NCI-H82 treated with DMSO at 0.1 percent for 48 hours (cell line): ENCODE results near the gene RARA.
A peak's percentile ranks its signal among the peaks of the same experiment; 100 is the strongest.

ENCODE experiments used
- DNase-seq: peaks from one replicate; lab custom pipeline; 2025; ENCODE audit not compliant: unreplicated experiment; lab: John Stamatoyannopoulos, UW

Gene RARA

DNA sequence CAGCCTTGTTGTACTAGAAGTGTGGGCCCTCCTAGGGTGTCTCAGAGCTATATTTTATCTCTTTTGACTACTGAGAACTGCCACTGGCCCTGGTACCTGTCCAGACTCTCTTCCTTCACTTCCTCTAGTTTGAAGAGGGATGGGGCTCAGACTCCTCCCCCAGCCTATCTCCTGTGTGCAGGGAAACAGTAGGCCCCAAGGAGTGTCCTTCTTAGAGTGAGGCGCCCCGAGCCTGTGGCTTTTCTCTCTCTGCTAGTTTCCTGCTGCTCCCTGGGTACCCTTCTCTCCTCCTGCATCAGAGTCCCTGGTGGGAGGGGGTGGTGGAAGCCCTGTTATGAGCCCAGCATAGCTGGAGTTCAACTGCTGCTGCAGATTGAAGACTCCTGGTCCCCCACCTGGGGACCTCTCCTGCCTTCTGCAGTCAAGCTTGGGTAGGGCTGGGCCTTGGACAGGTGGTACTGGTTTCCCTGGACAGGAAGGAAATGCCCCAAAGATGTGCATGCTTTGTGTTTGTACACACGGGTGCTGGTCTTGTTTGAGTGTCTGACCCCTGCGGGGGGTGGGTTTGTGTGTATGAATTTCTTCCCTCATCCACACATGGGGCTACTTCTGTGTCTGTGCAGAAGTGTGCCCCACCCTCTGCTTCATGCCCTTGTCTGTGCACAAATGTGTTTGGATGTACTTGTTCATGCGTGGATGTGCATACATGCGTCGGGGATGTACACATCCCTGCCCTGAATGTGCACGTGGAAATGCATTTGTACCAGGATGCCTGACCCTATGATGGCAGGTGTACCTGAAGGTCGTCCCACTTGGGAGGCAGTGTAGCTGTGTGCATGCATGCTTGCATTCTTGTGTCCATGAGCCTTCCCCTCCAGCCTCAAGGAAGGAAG lies 6.9 kb downstream of the RARA start:
- no peak for DNase-seq

DNA sequence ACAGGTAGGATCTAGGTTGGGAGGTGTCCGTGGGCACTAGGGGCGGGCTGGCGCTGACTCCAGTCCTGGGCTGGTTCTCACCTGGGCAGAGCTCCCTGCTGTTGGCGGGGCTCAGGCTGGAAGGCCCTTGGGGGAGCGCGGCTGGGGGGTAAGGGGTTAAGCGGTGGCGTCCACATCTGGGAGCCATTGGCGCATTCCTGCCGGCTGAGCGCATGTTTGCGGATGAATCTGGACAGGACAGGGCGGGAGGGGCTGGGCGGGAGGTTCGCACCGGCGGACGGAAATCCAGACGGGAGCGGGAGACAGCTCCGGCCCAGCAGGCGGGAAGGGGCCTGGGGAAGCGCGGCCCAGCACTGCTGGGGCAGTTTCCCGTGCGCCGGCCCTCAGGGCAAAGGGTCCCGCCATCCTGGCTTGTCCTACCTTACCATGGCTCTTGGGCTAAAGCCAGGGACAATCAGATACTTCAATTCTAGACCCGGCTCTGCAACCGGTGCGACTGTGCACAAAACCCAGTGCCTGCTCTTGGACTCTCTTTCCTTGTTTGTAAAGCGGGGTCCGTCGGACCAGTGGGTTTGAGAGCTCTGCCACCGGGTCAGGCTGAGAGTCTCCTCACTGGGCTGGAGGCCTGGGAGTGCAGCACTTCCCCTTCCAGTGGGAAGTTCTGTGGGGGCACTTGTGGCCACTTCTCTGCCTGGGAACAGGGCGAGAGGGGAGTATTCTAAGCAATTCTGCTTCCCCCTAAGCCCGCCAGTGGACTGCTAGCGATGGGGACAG lies 7.8 kb downstream of the RARA start:
- DNase-seq: no peak

DNA sequence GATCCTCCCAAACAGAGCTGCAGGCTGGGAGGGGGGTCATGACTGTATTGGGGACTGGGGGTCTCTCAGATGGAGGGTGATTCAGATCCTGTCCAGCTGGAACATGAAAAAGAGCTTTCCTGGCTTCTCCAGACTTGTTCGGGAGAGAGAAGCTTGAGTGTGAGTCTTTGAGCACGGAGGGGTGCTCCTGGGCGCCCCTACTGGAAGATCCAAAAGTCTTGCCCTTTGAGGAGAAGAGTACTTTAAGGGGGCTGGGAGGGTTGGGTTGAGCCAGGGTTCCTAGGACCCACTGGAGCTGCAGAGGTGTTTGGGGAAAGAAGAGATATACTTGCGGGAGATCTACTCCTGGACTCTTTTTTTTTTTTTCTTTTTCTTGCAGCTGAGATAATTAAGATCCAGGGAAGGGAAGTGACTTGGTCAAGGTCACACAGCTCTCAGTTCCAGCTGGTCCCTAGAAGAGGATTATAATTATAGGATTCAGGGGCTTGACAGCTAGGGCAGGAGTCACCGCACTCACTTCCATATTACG lies 8.4 kb downstream of the RARA start:
- DNase-seq: peak; percentile 84

DNA sequence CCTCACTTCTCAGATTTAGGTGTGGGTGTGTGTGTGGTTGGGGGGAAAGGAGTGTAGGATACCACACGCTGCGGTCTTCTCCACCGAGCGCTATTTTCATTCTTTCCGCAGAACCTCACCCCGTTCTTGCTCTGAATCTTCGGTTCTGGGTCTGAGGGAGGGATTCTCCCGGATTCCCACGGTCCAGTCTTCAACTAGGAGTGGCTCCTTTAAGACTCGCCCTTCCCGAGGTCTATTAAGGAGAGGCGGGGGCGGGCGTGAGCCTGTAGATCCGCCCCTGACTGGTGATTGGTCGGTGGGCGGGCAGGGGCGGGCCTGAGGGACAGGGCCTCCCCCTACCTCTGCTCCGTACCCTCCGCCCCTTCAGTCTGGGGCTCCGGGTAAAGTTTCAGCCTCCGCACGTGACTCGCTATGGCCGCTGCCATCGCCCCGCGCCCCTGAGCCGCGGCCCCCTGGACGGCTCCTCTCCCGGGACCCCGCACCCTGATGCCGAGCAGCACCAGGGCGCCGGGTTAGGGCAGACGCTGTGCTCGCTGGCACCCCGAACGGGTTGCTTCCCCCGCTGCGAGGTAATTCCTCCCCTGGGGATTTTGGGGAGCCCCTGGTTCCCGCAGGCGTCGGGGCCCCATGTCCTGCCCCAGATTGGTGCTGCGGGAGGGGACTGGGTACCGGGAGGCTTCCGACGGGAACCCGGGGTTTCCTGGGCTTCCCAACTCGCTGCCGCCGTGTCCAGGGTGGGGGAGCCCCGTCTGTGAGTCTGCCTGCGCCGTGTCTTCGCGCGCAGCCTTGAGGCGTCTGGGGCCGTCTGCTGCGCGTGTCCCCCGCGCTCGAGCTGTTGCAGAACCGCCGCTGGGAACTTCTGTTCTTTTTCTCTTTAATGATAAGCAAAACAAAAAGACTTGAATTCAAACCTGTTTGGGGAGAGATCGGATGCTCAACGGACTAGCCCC lies 9.2 kb downstream of the RARA start:
- peak; percentile 92 for DNase-seq

DNA sequence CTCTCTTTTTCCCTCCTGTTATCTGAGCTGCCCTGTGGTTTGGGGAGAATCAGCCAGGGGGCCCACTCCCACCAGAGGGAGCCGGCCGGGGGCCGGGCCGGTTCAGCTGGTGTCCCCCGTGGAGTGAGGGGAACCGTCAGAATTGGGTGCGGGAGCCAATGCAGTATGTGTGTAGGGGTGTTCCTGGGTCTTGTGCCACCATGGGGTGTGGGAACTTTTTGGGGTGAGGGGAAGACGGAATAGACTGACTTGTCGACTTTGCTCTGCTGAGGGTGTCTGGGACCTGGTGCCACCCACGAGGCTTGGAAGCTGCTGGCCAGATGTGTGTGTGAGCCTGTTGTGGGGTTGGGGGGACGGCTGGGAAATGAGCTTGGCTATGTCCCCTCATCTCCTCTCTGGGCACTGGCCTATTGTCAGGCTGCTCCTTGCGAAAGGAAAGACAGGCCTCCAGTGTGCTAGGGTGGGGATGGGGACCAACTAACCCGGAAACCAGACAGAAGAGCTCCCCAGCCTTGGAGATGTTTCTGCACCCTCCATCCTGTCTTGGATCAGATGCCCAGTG lies 9.9 kb downstream of the RARA start:
- no peak for DNase-seq

DNA sequence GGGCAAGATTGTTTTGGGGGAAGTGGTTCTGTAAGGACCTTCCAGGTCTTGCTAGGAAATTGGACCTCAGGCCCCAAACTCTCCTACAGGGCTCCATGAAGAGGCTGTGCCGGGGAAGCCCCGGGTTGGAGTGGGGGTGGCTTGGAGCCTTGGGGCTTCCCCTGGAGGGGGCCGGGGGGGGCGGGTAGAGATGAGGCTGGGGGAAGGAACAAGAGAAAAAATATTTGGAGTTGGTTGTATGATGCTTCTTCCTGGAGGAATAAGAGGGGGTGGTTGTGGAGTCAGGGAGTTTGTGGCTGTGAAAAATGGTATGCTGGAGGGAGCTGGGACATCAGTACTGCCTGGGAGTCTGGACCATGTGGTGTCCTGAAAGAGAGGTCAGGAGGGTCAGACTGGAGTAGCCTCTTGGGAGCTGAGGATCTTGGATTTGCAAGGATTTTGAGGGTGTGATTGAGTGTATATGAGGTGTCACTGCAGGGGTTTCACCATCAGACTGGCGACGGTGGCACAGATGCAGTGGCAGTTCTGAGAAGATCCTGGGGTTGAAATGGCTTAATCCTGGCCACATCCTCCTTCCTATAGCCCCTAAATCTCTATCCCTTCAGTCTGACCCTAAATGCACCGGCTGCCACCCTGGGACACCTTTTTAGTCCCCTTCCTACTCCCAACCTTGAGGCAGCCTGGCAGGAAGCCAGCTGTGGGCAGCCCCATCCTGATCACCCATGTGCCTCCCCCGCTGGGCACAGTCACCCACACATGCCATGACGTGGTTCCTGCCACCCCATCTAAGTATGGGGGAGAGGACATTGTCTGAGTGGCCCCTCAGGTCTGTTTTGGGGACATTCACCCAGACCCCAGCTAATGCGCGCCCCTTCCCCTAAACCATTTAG lies 10.9 kb downstream of the RARA start:
- DNase-seq: no peak

DNA sequence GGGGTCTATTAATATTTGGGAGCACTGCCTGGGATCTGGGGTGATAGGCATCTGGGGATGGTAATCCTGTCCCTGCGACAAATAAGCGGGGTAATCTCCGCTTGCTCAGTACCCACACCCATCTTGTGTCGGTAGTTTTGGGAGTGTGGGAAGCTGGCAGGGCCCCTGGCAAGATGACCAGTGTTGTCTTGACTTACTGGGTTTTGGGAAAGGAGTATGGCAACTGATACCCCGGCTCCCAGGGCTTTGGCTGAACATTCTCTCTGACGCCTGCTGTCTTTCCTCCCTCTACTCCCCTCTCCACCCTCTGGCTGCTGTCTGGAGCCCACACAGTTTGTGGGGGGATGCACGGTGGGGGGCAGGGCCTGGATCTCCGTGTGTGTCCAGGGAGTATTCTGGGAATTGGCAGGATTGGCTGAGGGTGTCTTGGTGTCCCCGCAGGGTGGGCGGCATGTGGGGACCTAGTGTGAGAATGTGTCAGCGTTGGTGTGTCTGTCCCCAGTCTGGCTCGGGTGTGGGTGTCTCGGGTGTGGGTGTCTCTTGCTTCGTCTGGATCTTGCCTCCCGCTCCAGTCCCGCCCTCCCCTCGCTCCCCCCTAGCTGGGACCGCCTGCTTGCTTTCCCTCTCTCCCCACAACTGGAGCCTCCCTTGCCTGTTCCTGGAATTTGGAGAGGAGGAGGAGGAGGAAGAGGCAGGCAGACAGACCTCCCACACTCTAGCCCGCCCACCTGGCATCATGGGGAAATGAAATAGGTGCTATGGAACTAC lies 12.0 kb downstream of the RARA start:
- no peak for DNase-seq

DNA sequence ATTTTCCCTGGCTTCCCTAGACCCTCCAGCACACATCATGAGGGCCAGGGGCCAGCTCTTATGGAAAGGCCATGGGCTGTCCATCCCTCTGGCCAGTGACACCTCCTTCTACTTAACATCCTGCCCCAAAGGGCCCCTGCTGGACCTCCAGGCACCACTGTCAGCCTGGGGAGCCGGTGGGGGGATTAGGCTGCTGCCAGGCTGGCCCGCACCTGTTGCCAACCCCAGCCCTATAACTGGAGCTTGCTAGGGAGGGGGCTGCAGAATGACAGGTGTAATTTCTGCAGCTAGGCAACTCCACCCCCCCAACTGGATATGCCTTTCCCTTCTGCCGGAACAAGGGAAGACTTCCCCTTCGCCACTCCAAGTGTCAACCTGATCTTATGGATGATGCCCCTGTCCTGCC lies 12.5 kb downstream of the RARA start:
- DNase-seq: no peak

DNA sequence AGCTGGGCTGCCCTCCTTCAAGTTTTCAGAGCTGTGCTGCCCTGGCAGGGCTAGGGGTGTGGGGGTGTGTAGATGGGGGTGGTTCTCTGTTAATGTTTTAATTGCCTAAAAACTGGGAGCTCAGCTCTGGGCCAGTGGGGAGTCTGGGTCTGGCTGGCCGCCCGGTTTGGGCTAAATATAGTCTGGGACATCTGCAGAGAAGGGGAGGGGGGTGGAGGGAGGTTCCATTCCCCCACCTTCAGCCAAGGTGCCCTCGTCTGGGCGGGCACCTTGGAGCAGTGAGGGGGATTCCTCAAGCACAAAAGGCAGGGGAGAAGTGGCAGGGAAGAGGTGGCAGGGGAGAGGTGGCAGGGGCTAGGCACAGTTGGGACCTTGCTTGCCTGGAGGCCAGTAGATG lies 13.0 kb downstream of the RARA start:
- DNase-seq: no peak

DNA sequence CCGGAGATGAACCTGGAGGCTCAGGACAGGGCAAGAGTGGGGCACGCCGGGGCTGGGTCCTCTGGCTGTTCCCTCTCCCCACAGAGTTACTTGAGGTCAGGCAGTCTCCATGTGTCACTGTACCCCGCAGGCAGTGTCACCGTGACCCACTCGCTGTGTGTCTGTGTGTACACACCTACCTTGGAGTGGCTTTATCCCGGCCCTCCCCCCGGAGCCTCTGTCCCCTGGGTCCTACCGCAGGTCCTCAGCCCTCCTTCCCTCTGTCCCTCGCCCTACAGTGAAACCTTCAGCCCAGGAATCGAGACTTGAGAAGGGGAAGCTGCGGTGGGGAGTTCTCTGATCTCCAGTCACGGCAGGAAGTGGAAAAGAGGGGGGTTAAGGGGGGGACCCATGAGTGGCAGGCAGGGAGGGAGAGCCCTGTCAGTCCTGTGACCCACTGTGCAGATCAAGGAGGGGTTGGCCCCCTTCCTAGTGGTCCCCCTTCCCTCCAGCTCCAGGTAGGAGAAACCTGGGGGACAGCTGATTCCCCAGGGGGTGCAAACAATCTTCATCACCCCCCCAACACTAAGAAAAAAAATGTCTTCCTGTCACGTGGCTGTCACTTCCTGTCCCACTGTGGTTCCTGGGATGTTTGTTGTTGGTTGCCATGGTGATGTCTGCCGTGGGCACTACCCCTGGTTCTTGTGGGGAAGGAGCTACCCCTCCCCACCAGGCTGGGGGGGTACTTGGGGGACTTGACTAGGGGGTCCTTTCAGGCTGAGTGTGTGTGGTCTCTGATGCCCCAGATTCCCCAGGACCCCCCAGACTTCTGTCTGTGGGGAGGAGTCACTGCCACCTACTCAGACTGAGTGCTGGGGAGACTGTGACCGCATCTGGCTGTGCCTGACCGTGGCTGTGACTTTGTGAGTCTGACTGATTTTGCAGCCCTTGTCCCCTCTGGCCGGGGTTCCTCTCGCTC lies 13.7 kb downstream of the RARA start:
- DNase-seq: no peak

DNA sequence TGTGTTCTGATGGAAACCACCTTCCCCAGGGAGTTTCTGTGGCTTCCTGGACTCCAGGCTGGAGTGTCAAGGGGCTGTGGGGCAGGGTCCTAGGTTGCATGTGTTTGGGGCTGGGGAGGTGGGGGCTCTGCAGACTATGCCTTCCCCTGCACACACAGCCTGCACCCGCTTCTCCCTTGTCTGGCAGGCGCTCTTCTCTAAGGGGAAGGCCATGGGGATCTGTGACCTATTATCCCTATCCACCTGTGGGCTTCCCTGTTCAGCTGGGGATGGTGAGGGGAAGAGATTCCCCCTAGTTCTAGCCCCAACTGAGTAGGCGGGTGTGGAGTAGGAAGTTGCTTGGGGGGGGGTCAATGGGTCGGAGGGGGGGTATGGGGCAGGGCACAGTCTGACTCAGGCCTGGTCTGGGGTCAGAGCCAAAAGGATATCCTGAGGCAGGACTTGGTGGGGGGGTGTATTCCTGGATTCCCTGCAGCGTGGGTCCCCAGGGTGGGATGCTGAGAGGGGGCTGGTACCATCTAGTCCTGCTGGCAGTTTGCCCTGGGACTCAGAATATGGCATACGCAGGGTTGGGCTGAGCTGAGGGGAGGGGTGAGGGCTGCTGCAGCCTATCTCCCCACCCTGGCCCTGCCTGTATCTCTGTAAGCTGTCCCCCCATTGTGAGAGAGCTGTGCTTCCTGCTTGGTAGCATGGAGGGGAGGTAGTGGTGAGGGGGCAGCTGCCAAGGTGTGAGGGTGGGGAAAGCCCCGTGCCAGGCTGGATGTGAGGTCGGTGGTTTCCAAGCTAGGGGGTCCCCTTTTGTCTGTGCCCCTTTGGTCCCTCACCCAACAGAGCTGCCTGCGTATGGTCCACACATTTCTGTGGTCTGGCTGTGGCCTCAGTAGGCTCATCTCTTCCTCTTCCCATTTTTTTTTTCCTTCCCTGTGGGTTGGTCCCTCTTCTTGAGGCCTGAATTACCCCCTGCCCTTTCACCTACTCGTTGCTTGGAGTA lies 14.7 kb downstream of the RARA start:
- DNase-seq: no peak

DNA sequence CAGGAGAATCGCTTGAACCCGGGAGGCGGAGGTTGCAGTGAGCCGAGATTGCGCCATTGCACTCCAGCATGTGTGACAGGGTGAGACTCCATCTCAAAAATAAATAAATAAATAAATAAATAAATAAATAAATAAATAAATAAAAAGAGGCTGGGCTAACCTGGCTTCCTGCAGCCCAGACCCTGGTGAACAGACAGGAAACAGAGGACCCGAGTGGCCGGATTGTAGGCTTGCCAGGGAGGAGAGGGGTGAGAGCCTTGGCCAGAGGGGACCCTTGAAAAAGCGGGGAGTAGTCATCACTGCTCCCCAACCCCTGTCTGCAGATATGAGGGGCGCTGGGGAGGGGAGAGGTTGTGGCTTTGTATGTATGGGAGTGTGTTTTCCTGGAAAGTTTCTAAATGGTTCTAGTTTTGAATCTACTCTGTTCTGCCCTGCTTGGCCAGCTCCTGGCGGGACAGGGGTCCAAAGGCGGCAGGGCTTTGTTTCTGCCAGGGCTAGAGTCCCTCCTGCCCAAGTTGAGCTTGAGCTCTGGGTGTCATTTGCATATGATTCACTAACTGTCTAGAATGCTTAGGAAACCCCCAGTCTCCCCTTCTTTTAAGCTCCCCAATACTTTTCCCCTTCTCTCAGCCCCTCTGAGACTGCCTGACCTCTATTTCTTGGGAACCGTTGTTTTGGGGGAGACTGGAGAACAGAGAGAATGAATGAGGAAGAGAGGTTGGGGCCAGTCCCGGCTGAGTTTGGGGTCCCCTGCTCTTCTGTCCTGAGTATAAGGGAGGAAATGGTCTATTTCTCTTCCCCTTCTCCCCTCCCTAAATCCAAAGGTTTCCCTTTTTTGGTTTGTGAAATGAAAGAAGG lies 16.4 kb downstream of the RARA start:
- DNase-seq: no peak

DNA sequence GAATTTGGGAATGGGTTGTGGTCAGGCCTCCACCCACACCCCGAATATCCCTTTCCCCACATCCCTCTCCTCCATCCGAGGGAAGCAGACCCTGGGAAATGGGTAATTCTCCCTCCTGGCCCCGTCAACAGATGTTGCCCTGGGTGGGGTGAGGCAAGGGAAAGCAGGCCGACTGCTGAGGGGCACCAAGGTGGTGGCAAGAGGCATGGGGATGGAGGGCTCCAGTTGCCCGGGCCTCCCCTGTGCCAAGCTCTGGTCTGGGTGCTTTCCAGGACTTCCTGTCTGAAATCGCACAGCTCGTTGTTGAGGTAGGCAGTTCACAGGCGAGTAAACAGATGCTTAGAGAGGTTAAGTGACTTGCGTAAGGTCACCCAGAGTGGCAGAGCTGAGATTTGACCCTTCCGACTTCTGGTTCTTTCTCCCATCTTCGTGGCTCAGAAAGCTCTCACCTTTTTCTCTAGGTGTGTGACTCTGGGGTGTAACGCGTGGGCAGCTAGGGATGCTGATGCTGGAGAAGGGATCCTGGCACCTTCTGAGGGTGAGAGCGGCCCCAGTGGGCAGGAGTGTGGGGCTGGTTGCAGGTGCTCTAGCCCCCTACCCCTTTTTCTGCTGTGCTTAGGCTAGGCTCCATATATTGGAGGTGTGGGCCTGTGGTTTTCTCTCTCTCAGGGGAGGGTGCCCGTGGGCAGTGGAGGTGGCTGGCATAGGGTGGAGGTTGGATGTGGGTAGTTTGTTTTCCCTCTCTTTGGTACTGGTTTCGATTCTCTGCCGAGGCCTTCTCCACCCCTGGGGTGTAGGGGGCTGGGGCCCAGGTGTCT lies 17.2 kb downstream of the RARA start:
- DNase-seq: no peak

DNA sequence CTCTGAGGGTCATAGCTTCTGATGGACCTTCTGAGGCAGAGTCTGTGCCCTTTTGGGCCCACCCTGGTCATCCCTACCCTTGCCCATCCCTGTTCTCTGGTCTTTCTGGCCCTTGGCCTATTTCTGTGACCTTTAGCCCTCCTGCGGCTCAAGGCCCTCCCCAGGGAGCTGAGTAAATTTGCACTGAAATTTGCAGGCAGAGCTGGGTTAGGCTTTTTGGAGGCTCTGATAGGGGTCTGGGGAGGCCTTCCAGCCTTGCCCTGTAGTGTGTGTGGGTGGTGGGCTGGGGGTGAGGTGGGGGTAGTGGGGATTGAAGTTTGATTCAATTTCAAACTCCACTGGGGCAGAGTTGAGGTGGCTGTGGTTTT lies 17.8 kb downstream of the RARA start:
- DNase-seq: no peak

DNA sequence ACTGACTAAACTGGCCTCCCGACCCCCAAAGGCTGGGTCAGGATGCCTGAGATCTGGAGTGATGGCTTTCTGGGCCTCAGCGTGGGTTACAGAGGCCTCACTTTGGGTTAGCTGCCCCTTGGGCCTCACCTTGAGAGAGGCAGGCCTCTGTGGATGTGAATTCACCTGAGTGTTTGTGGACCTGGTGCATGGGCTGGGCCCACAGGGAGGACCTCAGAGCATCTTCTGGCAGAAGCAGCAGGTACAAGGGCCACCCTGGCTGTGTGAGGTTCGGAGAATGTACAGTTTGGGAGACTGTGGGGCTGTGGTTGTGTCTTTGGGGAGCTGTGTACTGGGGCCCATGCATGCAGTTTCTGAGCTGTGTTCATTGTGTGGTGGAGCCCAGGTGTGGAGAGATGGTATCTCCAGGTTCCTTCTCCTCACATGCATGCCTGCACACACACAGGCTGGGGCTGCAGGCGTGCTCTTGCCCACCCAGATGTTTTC lies 18.3 kb downstream of the RARA start:
- no peak for DNase-seq
